HepG2 (cell line): Measurements from ENCODE around the gene TNP2. TPM values are rescaled to one million over a fixed set of nuclear protein-coding genes. Genes with fewer than 3 reads are reported as not detected.

Experiments used
- ATAC-seq: fragments of 200-7000 bp; cut with Tn5 transposase; 3 replicates; pipeline ENCODE4 v1.9.1; 2020; ENCODE audit warnings: mild to moderate bottlenecking, moderate library complexity
- BruUV-seq: library from RNA; stranded (reverse); fragments of 400-500 nt; replicated peaks from 2 replicates; lab custom pipeline; 2021; lab: Mats Ljungman, UMichigan
- CTCF ChIA-PET: fragments of 300-600 bp; formaldehyde crosslinking; extraction: SDS; loops from one replicate; lab custom pipeline; 2021; ENCODE audit warnings: low total read pairs, inconsistent platforms, low intra/inter-chr PET ratio; lab: Yijun Ruan, JAX
- POLR2A ChIA-PET: fragments of 350-600 bp; sonication (Branson Sonifier 250); formaldehyde crosslinking; loops from one replicate; lab custom pipeline; 2020; ENCODE audit warnings: antibody characterized with exemption, inconsistent platforms; lab: Yijun Ruan, JAX
- DNase-seq: peaks from one replicate; pipeline ENCODE4 v3.0.0-alpha.2; 2015; ENCODE audit warnings: low spot score
- FAIRE-seq: peaks from 3 replicates; lab custom pipeline; 2011; peaks lifted over from hg19 to GRCh38; lab: Jason Lieb, UNC
- H2AFZ ChIP-seq: one replicate; pipeline ENCODE4 v1.6.1; 2011; ENCODE audit warnings: low read length, inconsistent platforms
- H3K27ac ChIP-seq: fragments of 300-600 bp; 3 replicates; pipeline ENCODE4 v1.8.0; 2011; ENCODE audit warnings: mixed run types, mild to moderate bottlenecking, mixed read lengths, low read length, inconsistent platforms; ENCODE audit not compliant: insufficient read depth; ENCODE audit errors: extremely low read length
- H3K27me3 ChIP-seq, 2 experiments: fragments of 200-600 bp in 1 of 2; 2 replicates in 1 of 2; 3 replicates in 1 of 2; pipeline versions ENCODE4 v1.6.0 to v1.8.0; 2011; ENCODE audit warnings: low read length in 2 of 2, mild to moderate bottlenecking in 2 of 2, moderate library complexity in 2 of 2, inconsistent platforms in 1 of 2; ENCODE audit not compliant: insufficient read depth in 2 of 2, control insufficient read depth in 1 of 2
- H3K36me3 ChIP-seq, 2 experiments: fragments of 200-600 bp in 1 of 2; replicated peaks in 1 of 2; 2 replicates in 1 of 2; 3 replicates in 1 of 2; pipeline versions ENCODE4 v1.5.1 to v1.8.0; 2011; ENCODE audit warnings: low read length in 2 of 2, inconsistent platforms in 1 of 2; ENCODE audit not compliant: insufficient read depth in 2 of 2, control insufficient read depth in 1 of 2
- H3K4me1 ChIP-seq: 2 replicates; pipeline ENCODE4 v1.5.1; 2012; ENCODE audit warnings: low read length, inconsistent platforms; ENCODE audit not compliant: insufficient read depth
- H3K4me2 ChIP-seq: 2 replicates; pipeline ENCODE4 v1.6.0; 2011; ENCODE audit warnings: low read depth, low read length, inconsistent platforms
- H3K4me3 ChIP-seq, 3 experiments: fragments of 200-600 bp in 1 of 3; sonication (generic), shearing (Covaris generic) in 1 of 3; replicated peaks in 1 of 3; 2 replicates each; pipeline ENCODE4 v1.5.1; 2011 to 2016; ENCODE audit warnings: low read length in 3 of 3, inconsistent platforms in 2 of 3, low read depth in 2 of 3, mild to moderate bottlenecking in 2 of 3, control low read depth in 1 of 3, mixed read lengths in 1 of 3; ENCODE audit not compliant: insufficient read depth in 1 of 3
- H3K79me2 ChIP-seq: one replicate; pipeline ENCODE4 v1.6.1; 2011; ENCODE audit warnings: low read length, inconsistent platforms; ENCODE audit not compliant: insufficient read depth
- H3K9ac ChIP-seq: 2 replicates; pipeline ENCODE4 v1.6.0; 2011; ENCODE audit warnings: mild to moderate bottlenecking, low read depth, low read length, inconsistent platforms; ENCODE audit not compliant: insufficient read depth
- H3K9me3 ChIP-seq: 2 replicates; pipeline ENCODE4 v1.5.1; 2012; ENCODE audit warnings: mild to moderate bottlenecking, low read length
- H4K20me1 ChIP-seq: 2 replicates; pipeline ENCODE4 v1.6.0; 2011; ENCODE audit warnings: inconsistent platforms, mild to moderate bottlenecking, low read length, moderate library complexity; ENCODE audit not compliant: insufficient read depth
- PAWR ChIP-seq: sonication (generic); formaldehyde crosslinking; IDR thresholded peaks from 2 replicates; pipeline ENCODE4 v1.4.0; 2020; ENCODE audit warnings: missing genetic modification reagents, mild to moderate bottlenecking, borderline replicate concordance
- SALL1 ChIP-seq: sonication (generic); formaldehyde crosslinking; IDR thresholded peaks from 2 replicates; pipeline ENCODE4 v1.8.0; 2022; ENCODE audit warnings: mild to moderate bottlenecking, missing genetic modification reagents
- TEAD3 ChIP-seq: optimal IDR thresholded peaks from 2 replicates; pipeline ENCODE3; 2016; ENCODE audit warnings: borderline replicate concordance
- ZBTB38 ChIP-seq: sonication (generic); formaldehyde crosslinking; IDR thresholded peaks from 2 replicates; pipeline ENCODE4 v1.5.1; 2020; ENCODE audit warnings: mild to moderate bottlenecking, missing genetic modification reagents
- ZMYM3 ChIP-seq: sonication (generic); formaldehyde crosslinking; IDR thresholded peaks from 2 replicates; pipeline ENCODE4 v1.5.1; 2020; ENCODE audit warnings: mild to moderate bottlenecking, missing genetic modification reagents
- ZNF768 ChIP-seq: sonication (generic); formaldehyde crosslinking; IDR thresholded peaks from 2 replicates; pipeline ENCODE4 v1.4.0; 2020; ENCODE audit warnings: missing genetic modification reagents
- WGBS: methylation state at CpG from one replicate; pipeline ENCODE4 v1.1.6; 2017; ENCODE audit warnings: low lambda C conversion rate; 5-methylcytosine and 5-hydroxymethylcytosine counted together
- in situ Hi-C: cut with HindIII; loops from 2 replicates; pipeline ENCODE4 v1.10.0; 2017; ENCODE audit warnings: low pct_unique_long_range_greater_than_20kb; ENCODE audit not compliant: extremely low pct_ligation_motif_present
- intact Hi-C: fragments of 100-400 bp; cut with micrococcal nuclease; formaldehyde crosslinking; loops from one replicate; pipeline ENCODE4 v1.10.0; 2022; ENCODE audit not compliant: unreplicated experiment
- polyA plus RNA-seq, 8 experiments: library from polyadenylated mRNA; depleted of rRNA in 3 of 8; stranded (reverse) in 7 of 8; unstranded in 1 of 8; fragments of >200 nt; fragmentation: Illumina TruSeq in 4 of 8; extraction: Trizol in 4 of 8; gene quantifications; 2 replicates each; pipeline versions ENCODE4 v1.2.1 to v1.2.3, GENCODE V29; 2011 to 2016; ENCODE audit warnings: low read depth in 4 of 8, missing spikeins in 1 of 8, mixed read lengths in 1 of 8; ENCODE audit not compliant: insufficient read depth in 1 of 8
- total RNA-seq, 5 experiments: library from RNA; depleted of rRNA; stranded (reverse); fragments of >200 nt; fragmentation: Illumina TruSeq; extraction: Trizol; gene quantifications; 2 replicates each; pipeline ENCODE4 v1.2.3, GENCODE V29; 2016; ENCODE audit warnings: low read depth in 1 of 5
- TF ChIP-seq, protein P1 (sequence below): sonication (generic); formaldehyde crosslinking; IDR thresholded peaks from 2 replicates; pipeline ENCODE4 v1.9.0; 2021; ENCODE audit warnings: missing genetic modification reagents, borderline replicate concordance
- TF ChIP-seq, protein P2 (sequence below): sonication (generic); formaldehyde crosslinking; IDR thresholded peaks from 2 replicates; pipeline ENCODE4 v1.4.0; 2020; ENCODE audit warnings: missing genetic modification reagents

Gene TNP2
- total and polyA plus RNA-seq, 2 of the 13 experiments (the other 11 are each of a cell fraction or from before 2014, with no cell fraction given) = not detected

DNA sequence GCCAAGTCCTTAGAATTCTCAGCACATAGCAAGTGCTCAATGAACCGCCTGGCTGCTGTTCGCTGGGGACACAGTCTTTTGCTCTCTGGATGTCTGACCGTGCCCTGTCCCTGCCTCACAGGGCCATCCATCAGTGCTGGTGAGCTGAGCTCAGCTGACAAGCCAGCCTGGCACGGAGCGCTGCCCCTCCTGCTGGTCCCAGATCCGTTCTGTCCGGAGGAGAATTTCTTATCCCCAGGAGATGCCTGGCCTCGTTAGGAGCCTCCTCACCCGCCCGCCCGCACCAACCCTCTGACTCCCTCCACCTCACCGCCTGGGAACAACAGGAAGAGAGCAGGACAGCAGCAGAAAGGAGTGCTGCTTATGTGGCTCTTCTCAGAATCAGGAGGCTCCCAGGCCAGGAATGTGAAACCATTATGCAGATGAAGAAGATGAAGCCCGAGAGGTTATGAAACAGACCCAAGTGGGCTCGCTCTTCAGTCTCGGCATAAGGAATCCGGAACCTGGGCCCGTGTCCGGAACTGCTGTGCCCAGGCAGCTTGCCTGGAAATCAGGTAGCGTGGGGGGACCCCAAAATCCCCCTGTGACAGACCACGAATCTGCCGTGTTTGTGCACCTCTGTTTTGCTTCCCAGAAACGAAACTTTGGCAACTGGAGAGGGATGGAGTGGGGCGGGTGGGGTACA, 47.3 kb upstream of the TNP2 start:
- Histone ChIP-seq H3K36me3 (no peaks in the 10 kb centered on the region), H3K4me1 (peaks cover 49% of the 10 kb centered on the region), H3K9me3 (no peaks in the 10 kb centered on the region), H3K9ac (no peak overlapping the region), H3K79me2 (no peaks in the 10 kb centered on the region), H3K27me3 (no peaks in the 10 kb centered on the region), H4K20me1 (no peaks in the 10 kb centered on the region), H3K4me2 (no peak overlapping the region), H3K27ac (no peak overlapping the region), H2AFZ (no peak overlapping the region), H3K4me3 (no peak overlapping the region)
- intact Hi-C loops (no loop called here), in situ Hi-C loops (no loop called here)
- DNase-seq = no peak
- no peak for ATAC-seq
- TF ChIP-seq ZMYM3 (CRISPR knock-in tag) (0 out of 2 replicates have a peak, but pooled peaks have one; percentile 29), ZNF768 (CRISPR knock-in tag) (peak; percentile 33; the same call in 1 of the 2 replicates), SALL1 (CRISPR knock-in tag) (no peak)
- CTCF ChIA-PET = no interaction called here
- 95% methylated on average over 23 of the region's 23 CpGs for WGBS
- FAIRE-seq = no peak
- POLR2A ChIA-PET = interaction anchor here (1.4 kb wide), 1 partner anchor 61 kb away, joined by 4 read pairs; the partner anchor contains the start of gene SOCS1
- no TSS peak for BruUV-seq

DNA sequence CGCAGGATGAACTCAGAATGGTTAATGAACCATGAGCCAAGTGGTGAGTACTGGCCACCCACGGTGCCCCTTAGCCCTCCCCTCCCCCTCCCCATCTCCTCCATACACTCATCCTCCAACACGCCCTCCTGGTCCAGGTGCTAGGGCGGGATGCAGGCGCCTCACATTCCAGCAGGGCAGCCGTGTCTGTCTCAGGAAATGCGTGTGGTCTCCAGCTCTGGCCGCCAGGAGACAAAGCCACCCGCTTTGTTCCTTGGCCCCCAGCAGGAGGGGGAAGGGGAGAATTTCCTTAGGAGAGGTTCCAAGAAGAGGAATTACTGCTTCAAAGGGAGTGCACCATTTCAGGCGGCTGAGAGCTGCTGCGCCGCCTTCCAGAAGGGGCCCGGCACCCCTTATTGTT, 46.4 kb upstream of the TNP2 start:
- TF ChIP-seq ZBTB38 (CRISPR knock-in tag) (0 out of 2 replicates have a peak, but pooled peaks have one; percentile 27), PAWR (no peak), TEAD3 (CRISPR knock-in tag) (peak; percentile 17)
- TF ChIP-seq, protein P1, sequence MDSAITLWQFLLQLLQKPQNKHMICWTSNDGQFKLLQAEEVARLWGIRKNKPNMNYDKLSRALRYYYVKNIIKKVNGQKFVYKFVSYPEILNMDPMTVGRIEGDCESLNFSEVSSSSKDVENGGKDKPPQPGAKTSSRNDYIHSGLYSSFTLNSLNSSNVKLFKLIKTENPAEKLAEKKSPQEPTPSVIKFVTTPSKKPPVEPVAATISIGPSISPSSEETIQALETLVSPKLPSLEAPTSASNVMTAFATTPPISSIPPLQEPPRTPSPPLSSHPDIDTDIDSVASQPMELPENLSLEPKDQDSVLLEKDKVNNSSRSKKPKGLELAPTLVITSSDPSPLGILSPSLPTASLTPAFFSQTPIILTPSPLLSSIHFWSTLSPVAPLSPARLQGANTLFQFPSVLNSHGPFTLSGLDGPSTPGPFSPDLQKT (CRISPR knock-in tag) = no peak
- TF ChIP-seq, protein P2, sequence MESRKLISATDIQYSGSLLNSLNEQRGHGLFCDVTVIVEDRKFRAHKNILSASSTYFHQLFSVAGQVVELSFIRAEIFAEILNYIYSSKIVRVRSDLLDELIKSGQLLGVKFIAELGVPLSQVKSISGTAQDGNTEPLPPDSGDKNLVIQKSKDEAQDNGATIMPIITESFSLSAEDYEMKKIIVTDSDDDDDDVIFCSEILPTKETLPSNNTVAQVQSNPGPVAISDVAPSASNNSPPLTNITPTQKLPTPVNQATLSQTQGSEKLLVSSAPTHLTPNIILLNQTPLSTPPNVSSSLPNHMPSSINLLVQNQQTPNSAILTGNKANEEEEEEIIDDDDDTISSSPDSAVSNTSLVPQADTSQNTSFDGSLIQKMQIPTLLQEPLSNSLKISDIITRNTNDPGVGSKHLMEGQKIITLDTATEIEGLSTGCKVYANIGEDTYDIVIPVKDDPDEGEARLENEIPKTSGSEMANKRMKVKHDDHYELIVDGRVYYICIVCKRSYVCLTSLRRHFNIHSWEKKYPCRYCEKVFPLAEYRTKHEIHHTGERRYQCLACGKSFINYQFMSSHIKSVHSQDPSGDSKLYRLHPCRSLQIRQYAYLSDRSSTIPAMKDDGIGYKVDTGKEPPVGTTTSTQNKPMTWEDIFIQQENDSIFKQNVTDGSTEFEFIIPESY (CRISPR knock-in tag) = peak; percentile 86
- Histone ChIP-seq H3K79me2 (no peaks in the 10 kb centered on the region), H3K27ac (no peak overlapping the region), H3K9ac (no peak overlapping the region), H3K36me3 (no peaks in the 10 kb centered on the region), H3K4me1 (peaks cover 59% of the 10 kb centered on the region), H3K27me3 (no peaks in the 10 kb centered on the region), H2AFZ (no peak overlapping the region), H3K4me3 (no peak overlapping the region), H3K9me3 (no peaks in the 10 kb centered on the region), H4K20me1 (no peaks in the 10 kb centered on the region), H3K4me2 (no peak overlapping the region)
- BruUV-seq = no TSS peak
- intact Hi-C loops = no loop called here
- CTCF ChIA-PET = no interaction called here
- WGBS = 88% methylated on average over 13 of the region's 13 CpGs
- ATAC-seq (no peak), DNase-seq (no peak), FAIRE-seq (no peak)
- POLR2A ChIA-PET = no interaction called here
- in situ Hi-C loops = no loop called here
